SIG-M5 treated with dmso at 0.1 percent for 504 hours (cell line): ENCODE results near the gene FABP2.
"Not testable (repeated sequence)": the region's sequence is repeated elsewhere in the genome, so short reads cannot be mapped to it uniquely, and the experiment has no call there.

Experiments
- DNase-seq: peaks from one replicate; lab custom pipeline; 2025; ENCODE audit not compliant: unreplicated experiment; lab: John Stamatoyannopoulos, UW

Gene FABP2

DNA sequence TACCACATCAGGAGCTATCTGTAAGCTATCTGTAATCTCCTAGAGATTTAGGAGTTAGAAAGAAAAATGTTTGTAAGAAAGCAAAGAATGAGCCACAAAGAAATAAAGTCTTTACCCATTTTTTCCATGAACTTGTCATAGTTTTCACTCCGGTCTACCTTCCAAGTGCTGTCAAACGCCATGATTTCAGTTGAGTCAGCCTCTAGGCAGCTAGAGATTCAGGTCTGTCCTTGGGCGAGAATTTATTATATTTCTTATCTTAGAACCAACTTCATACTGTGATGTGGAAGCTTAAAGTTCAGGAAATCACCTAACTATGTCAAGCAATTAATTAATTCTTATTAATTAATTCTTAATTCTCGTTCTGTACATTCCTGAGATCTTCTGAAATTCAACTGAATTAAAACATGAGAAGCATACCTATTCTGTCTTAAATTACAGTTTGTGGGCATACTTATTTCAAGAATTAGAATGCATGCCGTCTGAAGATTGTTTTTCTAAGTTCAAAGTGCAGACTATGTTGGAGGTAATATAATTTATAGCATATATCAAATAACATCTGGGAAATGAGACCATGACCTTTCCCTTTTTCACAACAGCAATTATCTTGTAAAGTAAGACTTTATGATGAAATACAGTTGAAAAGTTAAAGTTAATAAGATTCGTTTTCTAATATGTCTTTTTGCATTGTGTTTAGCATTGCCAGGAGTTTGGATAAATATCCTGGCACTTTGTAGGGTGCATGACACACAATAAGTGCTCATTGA, at the start of gene FABP2:
Gene FABP2, minus strand, starts transcription at position 218 of the 767 bp plus-strand sequence. Its CDS starts 36 bp downstream, at position 182.
- no peak for DNase-seq

GRCh38 chr4:119370951-119371683, 49.2 kb upstream of the FABP2 start:
- peak; percentile 36 for DNase-seq

DNA sequence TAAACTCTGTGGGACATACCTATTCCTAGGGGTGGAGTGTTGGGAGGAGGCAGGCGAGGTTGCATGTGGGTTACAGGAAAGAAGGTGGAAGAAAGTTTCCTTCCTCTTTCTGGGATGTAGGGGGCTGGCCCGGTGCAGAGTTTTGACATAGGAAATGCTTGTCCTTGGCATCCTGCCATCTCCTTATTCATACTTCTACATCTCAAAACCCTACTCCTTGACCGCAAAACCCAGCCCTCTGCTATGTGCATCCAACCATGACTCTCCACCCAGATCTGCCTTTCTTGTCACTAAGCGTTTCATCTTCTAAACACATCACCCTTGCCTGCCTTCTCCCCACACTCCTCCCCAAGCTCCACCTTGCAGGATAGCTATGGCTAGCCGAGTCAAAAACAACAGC, 48.5 kb upstream of the FABP2 start:
- DNase-seq: peak; percentile 84

- DNase-seq: not testable (repeated sequence)
Measured at GRCh38 chr4:119366802-119367201, 44.9 kb upstream of the FABP2 start.

DNA sequence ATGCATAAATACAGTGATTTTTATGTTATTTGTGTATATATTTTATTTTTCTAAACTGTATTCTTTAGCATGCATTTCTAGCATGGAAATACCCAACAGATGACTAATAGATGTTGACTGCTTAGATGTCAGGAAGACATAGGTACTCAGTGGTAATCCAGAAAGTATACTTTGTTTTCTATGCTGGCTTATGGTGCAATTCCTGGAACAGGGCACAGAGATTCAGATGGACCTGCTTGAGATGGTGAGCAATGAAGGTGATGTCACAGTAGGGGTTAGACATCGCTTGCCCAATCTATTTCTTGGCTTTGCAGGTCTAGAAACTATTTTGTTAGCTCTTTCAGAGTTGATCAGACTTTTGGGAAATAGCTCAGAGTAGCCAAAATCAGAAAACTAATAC, 42.3 kb upstream of the FABP2 start:
- not testable (repeated sequence) for DNase-seq

GRCh38 chr4:119363372-119363771, 41.4 kb upstream of the FABP2 start:
- not testable (repeated sequence) for DNase-seq

GRCh38 chr4:119362413-119362812, 40.5 kb upstream of the FABP2 start:
- DNase-seq: not testable (repeated sequence)

DNA sequence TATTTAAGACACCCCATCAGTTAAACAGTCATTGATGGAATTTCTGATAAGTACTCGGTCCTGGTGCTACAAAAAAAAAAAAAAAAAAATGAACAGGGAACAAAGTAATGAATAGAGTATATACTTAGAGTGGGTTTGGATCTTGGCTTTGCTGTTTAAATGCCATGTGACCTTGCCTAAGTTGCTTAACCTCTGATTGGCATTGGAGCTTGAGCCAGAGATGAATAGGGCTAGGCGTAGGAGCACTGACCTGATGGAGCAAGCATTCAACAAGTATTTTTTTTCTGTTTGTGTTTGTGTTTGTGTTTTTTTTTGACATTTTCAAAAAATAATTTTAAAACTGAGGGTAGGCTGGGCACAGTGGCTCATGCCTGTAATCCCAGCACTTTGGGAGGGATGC, 37.9 kb upstream of the FABP2 start:
- DNase-seq: not testable (repeated sequence)

DNA sequence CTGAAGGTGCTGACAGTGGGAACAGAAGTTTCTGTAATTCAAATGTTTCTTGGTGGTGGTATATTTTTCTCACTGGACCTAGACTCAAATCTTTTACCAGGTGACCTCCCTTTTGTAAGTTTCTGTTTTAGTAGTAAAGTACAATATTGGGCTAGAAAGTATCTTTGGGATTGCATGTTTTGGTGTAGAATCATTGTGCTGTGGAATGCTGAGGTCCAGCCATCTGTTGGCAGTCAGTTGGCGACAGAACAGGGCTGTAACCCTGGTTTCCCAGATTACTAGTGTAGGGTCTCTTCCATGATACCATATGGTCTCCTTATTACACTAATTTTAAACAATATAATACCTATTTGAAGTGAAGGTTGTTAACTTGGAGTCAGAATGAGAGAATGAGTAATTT, 34.9 kb upstream of the FABP2 start:
- DNase-seq: not testable (repeated sequence)

GRCh38 chr4:119356041-119356440, 34.1 kb upstream of the FABP2 start:
- DNase-seq: not testable (repeated sequence)

- DNase-seq: not testable (repeated sequence)
Measured at GRCh38 chr4:119353364-119353763, 31.4 kb upstream of the FABP2 start.

GRCh38 chr4:119348169-119348568, 26.2 kb upstream of the FABP2 start:
- not testable (repeated sequence) for DNase-seq

DNA sequence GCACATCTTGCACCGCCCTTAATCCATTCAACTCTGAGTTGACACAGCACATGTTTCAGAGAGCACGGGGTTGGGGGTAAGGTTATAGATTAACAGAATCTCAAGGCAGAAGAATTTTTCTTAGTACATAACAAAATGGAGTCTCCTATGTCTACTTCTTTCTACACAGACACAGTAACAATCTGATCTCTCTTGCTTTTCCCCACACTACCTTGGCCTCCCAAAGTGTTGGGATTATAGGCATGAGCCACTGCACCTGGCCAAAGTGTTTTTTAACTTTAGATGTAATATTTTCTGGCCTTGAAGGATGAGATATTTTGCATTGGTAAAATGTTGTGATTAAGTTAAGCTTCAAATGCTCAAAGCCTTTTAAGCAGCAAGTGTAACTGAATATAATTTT, 21.4 kb upstream of the FABP2 start:
- not testable (repeated sequence) for DNase-seq

DNA sequence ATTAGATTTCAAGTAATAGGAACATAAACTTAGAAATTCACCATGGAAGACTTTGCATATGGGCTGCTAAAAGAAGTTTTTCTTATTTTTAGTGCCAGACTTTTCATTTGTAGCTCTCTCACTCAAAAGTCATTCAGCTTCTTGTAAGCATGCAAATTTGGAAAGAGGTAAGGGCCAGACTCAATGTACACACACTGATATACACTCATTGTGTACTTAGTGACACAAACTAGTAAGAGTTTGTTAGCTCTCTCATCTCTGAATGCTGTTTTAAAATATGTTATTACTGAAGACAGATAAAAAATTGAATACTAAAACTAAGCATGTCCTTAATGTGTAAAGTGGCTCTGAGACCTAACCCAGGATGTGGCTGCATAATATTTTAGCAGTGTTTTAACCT, 18.0 kb upstream of the FABP2 start:
- DNase-seq: not testable (repeated sequence)

DNA sequence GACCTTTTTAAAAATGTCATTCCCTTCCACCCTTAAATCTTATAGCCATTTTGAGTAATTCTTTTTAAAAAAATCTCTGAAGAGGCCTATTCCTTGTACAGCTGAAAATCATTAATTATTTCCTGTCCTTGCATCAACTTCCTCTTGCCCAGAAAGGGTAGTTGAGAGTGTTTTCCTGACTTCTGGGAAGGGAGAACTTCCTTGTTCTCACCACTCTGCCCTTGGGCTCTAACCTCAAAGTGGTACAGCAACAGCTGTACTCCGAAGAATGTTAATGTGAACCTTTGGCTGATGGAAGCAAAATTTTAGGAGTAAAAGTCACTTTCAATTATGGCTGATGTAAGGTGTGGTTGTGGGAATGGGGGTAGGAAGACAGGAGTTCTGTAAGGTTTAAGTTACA, 15.1 kb upstream of the FABP2 start:
- peak; percentile 11 for DNase-seq

DNA sequence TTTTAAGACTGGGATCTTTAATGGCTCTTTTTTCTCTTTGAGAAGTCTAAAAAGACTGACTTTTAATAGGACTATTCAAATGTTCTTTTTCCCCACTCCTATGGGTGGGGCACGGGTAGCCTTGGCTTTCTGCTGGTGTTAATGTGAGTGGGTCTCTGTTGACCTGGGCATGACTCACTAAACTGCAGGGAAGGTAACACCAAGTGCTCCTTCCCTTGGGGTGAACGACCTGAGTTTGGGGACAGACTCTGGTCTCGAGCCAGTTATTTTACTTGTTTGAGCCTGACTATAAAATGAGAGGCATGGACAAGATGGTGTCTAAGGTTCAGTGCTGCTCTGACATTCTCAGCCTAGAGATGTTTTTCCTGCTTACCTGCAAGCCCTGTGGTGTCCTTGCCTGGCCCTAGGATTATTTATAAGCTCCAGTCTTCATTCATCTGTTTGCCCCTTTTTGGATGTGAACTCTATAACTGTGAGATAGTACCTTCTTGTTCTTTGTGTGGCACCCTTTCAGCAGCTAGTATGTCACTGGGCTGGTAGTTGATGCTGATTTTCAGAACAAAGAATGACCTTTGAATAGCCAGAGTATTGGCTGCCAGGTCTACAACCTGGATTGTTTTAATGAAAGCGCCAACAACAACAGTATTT, 14.5 kb upstream of the FABP2 start:
- DNase-seq: not testable (repeated sequence)

- DNase-seq: no peak
Measured at GRCh38 chr4:119329835-119330620, 8.1 kb upstream of the FABP2 start.

DNA sequence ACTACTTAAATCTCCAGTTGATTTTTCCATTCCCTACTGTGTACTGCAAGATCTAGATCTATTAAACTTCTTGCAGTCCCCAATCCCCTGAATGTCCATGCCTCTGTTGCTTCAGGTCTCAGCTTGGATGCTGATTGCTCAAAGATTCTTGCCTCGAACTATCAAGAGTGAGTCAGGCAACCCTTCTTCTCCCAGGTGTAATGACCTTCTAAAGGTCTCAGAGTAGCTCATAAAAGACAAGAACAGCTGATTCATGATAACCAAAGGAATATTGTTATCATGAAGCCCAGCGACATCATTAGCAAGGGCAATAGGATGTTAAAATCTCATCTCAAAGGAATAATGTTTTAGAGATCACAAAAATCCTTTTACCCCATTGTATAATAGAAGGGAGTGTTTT, 6.8 kb upstream of the FABP2 start:
- no peak for DNase-seq

DNA sequence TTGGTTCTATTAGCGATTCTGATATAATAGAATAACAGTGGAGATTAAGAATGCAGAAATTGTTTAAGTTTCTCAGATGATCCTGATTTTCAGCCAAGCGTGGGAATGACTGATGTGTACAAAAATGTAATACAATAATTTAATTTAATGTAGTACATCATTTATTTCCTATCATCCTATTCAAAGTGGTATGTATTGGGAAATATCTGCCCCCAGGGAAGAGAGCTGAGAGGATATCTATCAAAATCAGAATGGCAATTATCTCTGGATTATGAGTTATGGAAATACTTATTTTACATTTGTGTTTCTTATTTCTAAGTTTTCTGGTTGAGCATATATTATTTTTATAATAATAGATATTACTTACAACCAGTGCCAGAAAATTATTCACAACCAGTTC, 3.9 kb downstream of the FABP2 start:
- DNase-seq: no peak

GRCh38 chr4:119315036-119315435, 6.9 kb downstream of the FABP2 start:
- DNase-seq: no peak

DNA sequence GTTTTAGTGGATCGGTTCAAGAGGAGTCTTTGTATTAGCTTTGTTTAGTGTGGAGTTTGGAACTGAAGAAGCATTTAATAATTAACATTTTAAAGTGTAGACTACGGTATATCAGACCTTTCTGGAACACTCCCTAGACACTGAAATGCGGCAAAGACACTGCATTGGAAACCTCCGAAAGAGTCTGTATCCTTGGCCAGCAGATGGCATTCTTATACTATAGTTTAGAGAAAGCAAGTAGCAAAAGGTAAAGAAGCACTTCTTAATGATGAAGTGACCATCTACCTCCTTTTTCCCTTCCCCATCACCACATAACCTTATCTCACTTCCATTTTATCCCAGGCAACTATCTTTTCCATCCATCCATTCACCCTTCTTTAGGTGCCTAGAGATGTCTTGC, 7.6 kb downstream of the FABP2 start:
- peak; percentile 60 for DNase-seq
